ENCODE data around the gene ARHGEF12.

Gene ARHGEF12

DNA sequence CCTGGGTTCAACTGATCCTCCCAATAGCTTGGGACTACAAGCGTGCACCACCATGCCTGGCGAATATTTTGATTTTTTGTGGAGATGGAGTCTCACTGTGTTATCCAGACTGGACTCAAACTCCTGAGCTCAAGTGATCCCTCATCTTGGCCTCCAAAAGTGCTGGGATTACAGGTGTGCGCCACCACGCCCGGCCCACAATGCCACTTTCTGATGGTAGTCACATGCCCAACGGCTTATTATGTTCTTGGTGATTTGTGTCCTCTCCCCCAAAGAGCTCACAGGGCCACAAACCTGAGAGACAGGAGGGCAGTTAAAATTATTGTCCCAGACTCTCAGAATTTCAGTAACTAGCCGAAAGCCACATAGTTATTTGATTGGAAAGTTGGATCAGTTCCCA, 185.0 kb downstream of the ARHGEF12 start:
- DNase-seq: no peak

DNA sequence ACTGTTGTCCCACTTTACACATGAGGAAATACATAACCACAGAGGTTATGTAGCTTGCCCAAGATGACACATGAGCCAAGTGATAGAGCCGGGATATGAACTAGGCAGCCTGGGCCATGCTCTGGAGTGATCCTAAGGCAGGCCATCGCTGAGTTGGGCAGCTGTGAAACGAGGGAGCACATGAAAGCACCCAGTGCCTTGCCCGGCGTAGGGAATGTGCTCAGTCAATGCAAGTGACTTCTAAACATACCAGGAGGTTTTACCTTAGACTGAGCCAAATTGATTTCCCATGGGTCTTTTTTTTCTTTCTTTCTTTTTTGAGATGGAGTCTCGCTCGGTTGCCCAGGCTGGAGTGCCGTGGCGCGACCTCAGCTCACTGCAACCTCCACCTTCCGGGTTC, 185.8 kb downstream of the ARHGEF12 start:
- DNase-seq: no peak

- DNase-seq: no peak
These were observed 186.5 kb downstream of the ARHGEF12 start for GRCh38 chr11:120522736-120523135.

DNA sequence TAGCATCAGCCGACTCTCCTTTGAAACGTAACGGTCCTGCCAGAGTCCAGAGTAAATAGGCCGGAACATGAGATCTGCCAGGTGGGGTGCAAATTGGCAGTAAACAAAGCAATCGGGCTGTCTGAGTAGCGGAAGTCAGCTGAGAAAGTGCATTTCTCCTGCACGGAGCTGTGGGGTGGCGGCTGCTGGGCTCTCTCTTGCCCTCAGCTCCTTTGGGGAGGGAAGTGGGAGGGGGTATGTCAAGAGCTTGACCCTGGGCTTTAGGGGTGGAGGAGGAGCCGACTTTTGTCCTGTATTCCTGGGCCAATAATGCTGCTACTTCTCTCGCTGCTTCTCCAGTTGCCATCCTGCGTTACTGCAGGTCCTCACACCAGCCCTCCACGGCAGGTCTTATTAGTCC, 187.0 kb downstream of the ARHGEF12 start:
- DNase-seq: no peak

GRCh38 chr11:120524536-120525085, 188.4 kb downstream of the ARHGEF12 start:
- no peak for DNase-seq

DNA sequence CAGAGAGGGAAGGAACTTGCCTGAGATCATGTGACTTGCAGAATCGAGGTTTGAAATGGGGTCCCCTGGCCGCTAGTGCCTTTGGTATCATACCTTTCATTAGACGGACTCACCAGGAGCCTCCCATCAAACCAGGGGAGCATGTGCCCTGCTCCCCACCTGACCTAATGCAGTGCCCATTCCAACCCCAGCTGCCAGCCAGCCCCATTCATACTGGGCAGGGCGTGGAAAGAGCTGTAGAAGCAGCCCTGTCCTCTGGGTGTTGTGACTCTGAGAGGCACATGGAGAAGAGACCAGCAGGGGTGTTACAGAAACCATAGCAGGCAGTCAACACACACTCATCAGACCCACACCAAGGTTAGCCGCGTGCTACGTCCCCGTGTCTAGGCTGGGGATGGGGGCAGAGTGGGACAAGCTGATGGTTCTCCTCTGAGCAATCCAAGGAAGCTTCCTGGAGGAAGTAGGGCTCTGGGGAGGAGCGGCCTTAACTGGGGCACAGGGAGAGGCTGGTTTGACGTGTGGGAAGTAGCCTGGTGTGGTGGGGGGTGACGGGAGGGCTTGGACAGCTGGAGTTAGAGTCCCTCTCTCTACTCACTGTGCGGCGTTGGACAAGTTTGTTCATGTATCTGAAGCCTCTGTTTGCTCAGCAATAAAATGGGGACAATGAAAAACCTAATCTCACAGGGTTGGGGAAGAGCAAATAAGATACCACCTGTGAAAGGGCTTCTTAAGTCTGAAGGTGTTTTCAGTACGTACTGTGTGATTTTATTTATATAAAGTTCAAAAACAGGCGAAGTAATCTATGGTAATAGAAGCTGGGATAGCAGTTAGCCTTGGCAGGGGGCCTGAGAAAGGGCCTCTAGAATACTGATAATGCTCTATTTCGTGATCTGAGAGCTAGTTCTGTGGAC, 189.3 kb downstream of the ARHGEF12 start:
- DNase-seq: no peak

GRCh38 chr11:120526241-120526640, 190.0 kb downstream of the ARHGEF12 start:
- no peak for DNase-seq

GRCh38 chr11:120527111-120527761, 191.0 kb downstream of the ARHGEF12 start:
- DNase-seq: no peak

DNA sequence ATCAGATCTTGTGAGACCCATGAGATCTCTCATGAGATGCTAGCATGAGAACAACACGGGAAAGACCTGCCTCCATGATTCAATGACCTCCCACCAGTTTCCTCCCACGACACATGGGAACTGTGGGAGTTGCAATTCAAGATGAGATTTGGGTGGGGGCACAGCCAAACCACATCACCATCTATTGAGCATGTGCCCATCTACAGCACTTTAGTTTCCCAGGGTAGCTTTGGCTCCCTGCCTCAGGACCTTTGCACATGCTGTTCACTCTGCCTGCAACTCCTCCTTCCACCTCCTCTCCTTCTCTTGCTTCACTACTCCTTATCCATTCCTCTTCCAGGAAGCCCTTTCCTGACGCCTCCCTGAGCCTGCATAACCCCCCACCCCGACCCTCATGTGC, 192.5 kb downstream of the ARHGEF12 start:
- DNase-seq: no peak

DNA sequence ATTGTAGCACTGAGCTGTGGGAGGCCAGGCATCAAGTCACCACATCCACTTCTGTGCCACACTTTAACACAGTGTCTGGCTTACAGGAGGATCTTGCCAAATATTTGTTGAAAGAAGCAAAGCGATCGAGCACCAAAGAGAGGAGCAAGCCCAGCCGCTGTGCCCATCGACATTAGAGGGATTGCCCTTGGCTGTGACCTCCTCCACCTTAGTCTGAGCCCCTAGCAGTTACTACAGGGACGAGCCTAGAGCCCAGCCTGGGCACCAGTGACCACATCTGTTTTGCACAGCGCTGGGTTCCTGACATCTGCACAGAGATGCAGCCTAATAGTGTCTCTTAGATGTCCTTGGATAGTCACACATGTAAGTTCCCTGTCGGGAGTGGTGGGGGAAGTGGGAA, 193.0 kb downstream of the ARHGEF12 start:
- DNase-seq: no peak

GRCh38 chr11:120529911-120530310, 193.7 kb downstream of the ARHGEF12 start:
- no peak for DNase-seq

DNA sequence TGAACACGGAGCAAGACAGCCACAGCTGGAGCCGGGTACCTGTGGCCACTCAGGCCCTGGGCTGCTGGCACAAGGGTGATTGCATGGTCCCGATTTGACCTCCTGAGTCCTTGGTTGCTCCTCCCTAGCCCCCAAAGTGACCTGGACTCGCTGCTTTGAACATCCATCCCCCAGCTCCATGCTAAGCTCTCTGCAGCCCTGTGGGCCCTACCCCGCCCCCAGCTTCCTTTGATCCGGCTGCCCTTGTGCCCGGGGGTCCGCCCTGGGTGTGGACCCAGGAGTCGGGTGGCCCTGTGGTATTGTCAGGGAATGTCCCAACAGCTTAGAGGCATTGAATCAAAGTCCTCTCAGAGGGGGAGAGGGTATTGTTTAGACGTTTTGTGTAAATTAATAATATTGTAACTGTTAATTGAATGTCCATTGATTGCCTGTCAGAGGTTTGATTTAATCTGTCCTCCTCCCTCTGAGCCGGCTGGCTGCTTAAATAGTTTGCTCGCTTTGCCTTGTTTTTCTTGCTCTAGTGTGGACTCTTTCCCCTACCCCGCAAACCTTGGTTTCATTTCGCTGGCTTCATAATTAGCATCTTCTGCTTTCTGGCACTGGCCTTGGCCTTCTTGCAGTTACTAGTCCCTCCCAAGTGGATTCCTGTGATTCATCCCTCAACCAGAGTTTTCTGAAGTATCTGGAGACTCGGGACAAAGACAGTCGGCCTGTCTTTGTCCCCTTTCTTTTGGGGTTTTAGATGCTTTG, 196.0 kb downstream of the ARHGEF12 start:
- no peak for DNase-seq

DNA sequence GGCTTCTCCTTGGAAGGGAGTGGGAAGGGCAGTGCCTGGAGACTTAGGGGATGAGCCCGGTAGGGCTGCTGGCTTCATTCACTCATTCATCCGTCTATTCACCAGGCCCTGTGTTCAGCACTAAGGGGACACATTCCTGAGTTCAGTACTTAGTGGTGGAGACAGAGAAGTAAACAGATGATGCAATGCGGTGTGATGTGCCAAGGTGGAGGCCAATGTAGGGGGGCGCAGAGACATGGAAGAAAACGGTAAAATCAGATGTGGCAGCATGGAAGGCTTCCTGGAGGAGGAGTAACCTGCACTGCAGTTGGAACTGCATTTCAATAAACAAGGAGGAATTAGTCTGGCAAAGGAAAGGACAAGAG, 196.6 kb downstream of the ARHGEF12 start:
- DNase-seq: no peak

- no peak for DNase-seq
These were observed 200.0 kb downstream of the ARHGEF12 start for GRCh38 chr11:120536091-120536796.

- no peak for DNase-seq
These were observed 200.6 kb downstream of the ARHGEF12 start for GRCh38 chr11:120536797-120537169.

DNA sequence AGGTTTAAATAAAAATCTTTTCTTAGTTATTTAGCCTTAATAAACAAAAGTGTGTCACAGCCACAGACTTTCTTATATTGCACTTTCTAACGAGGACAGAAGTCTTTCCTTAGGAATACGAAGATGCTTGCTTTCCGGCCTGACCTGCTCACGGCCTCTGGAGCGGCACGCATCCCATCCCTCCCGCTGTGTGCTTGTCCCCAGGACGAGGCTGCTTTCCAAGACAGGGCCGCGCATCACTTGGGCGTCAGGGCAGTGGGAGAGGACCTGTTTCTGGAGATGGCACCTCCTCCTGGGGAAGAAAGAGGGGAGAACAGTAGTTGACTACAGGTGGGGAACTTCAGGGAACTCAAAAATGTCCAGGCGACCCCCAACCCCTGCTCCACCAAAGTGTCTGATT, 201.8 kb downstream of the ARHGEF12 start:
- no peak for DNase-seq

DNA sequence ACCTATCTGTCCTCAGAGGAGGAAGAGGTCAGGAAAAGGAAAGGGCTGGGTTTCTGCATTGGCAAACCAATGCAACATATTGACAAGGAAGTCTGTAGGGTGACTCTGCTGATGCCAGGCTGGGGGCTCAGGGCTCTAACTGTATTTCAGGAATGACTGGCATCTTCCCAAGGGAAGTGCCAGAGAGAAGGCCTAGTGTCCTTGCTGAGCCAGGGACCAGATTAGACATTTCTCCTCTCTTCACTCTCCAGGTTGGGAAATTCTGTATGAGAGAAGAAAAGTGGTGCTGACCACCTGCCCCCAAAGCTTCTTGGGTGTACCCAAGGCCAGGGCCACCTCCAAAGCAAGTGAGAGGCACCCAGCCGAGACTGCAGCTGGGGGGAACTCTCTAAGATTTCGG, 202.5 kb downstream of the ARHGEF12 start:
- no peak for DNase-seq

Data from activated CD4-positive, alpha-beta T cell treated with anti-CD3 and anti-CD28 coated beads for 1 hour (primary cell).